ENCODE data around the gene RASSF8. TPM values are rescaled to one million over a fixed set of nuclear protein-coding genes. Genes with fewer than 3 reads are reported as not detected.
A peak's percentile ranks its signal among the peaks of the same experiment; 100 is the strongest.

The RASSF8 gene
- total and polyA plus RNA-seq, 2 of the 8 experiments (the other 6 are each of a cell fraction or from before 2014, with no cell fraction given), result 6.4 to 46.7 TPM

DNA sequence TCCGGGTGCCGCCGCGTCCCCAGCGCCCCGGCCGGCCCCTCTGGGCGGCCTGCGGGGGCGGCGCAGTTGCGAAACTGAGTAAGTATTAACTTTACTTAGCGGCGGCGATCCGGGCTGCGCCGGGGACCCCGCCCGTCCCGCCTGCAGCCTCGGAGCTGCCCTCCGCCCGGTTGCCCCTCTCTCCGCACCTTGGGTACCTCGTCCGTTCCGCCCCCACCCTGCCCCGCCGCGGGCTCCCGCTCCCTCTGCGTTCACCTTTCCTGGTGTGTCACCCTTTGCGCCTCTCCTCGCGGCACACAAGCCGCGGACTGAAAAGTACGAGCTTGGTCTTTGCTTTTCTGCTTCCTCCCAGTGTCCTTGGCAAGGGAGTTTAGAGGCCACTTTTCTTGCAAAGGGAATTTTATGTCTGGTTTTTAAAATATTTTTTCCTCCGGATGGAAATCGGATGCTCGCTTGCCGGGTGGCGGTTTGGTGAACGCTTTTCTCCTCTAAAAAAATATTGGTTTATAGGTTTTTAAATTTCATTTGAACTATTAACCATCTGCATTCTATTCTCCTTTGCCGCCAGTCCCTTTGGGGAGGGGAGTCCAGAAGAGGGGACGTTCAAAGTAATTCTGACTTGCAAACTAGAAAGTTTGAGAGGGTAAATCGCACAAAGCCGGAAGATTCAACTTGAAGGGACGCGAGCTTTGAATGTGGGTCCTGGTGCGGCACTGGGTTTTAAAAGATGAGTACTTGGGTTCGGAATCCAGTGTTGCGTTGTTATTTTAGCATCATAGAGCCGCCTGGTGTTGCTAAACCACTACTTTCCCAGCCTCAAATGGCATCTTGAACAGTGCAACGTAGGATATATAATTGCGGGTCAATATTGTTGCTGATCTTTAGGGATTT is 834 bp downstream of the RASSF8 start (continued):
- TF ChIP-seq, protein P1, sequence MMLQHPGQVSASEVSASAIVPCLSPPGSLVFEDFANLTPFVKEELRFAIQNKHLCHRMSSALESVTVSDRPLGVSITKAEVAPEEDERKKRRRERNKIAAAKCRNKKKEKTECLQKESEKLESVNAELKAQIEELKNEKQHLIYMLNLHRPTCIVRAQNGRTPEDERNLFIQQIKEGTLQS (IDR thresholded peaks at IDR 0.05; ENCODE audit: insufficient read depth, low read depth, low read length), result no peak
- TF ChIP-seq PHF8 (conservative IDR thresholded peaks at IDR 0.05; ENCODE audit: low read depth, low read length) (0 out of 2 replicates have a peak, but pooled peaks have one; percentile 40), KDM5A (IDR thresholded peaks at IDR 0.05; ENCODE audit: low read length) (no peak), SAP30 (IDR thresholded peaks at IDR 0.05; ENCODE audit: insufficient read depth, insufficient replicate concordance, low read length) (no peak), ASH2L (IDR thresholded peaks at IDR 0.05; ENCODE audit: low read length) (peak; percentile 85), SRF (IDR thresholded peaks at IDR 0.05; ENCODE audit: low read depth, low read length) (no peak), TBP (IDR thresholded peaks at IDR 0.05; ENCODE audit: low read depth, low read length) (no peak), HDAC2 (IDR thresholded peaks at IDR 0.05; ENCODE audit: borderline replicate concordance in 1 of 2, low read depth in 2 of 2, low read length in 2 of 2) (no peak), CBX5 (IDR thresholded peaks at IDR 0.05; ENCODE audit: low read depth, low read length) (no peak), RXRA (IDR thresholded peaks at IDR 0.05; ENCODE audit: insufficient read depth, low read depth, low read length) (no peak), SP1 (IDR thresholded peaks at IDR 0.05; ENCODE audit: low read depth, low read length) (no peak), TAF1 (IDR thresholded peaks at IDR 0.05; ENCODE audit: low read depth, low read length) (no peak), SIX5 (IDR thresholded peaks at IDR 0.05; ENCODE audit: low read depth, low read length) (no peak)
- TF ChIP-seq, protein P2, sequence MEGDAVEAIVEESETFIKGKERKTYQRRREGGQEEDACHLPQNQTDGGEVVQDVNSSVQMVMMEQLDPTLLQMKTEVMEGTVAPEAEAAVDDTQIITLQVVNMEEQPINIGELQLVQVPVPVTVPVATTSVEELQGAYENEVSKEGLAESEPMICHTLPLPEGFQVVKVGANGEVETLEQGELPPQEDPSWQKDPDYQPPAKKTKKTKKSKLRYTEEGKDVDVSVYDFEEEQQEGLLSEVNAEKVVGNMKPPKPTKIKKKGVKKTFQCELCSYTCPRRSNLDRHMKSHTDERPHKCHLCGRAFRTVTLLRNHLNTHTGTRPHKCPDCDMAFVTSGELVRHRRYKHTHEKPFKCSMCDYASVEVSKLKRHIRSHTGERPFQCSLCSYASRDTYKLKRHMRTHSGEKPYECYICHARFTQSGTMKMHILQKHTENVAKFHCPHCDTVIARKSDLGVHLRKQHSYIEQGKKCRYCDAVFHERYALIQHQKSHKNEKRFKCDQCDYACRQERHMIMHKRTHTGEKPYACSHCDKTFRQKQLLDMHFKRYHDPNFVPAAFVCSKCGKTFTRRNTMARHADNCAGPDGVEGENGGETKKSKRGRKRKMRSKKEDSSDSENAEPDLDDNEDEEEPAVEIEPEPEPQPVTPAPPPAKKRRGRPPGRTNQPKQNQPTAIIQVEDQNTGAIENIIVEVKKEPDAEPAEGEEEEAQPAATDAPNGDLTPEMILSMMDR (IDR thresholded peaks at IDR 0.05; ENCODE audit: control extremely low read depth in 1 of 3, insufficient read depth in 1 of 3, low read depth in 1 of 3, low read length in 3 of 3), result no peak
- TF ChIP-seq, protein P3, sequence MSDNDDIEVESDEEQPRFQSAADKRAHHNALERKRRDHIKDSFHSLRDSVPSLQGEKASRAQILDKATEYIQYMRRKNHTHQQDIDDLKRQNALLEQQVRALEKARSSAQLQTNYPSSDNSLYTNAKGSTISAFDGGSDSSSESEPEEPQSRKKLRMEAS (IDR thresholded peaks at IDR 0.05), result no peak
